Activated naive CD8-positive, alpha-beta T cell treated with anti-CD3 and anti-CD28 coated beads, Interleukin-2, amount 10 ng/mL, durations not matched to agents 7 days and 5 days (primary cell): Measurements from ENCODE around the gene LAD1. TPM values are rescaled to one million over a fixed set of nuclear protein-coding genes. Genes with fewer than 3 reads are reported as not detected.

Source experiments
- ATAC-seq: fragments of 150-1000 bp; cut with Tn5 transposase; one replicate; pipeline ENCODE4 v1.10.0; 2021; ENCODE audit warnings: low read depth, moderate library complexity
- POLR2A ChIA-PET: fragments of 350-600 bp; sonication (Branson Sonifier 250); formaldehyde crosslinking; loops from one replicate; lab custom pipeline; 2021; ENCODE audit warnings: antibody characterized with exemption; lab: Charles Lee
- DNase-seq: peaks from one replicate; pipeline ENCODE4 v3.0.0; 2021
- H3K27ac Mint-ChIP-seq: one replicate; pipeline ENCODE4 v1.8.0; 2022; ENCODE audit warnings: mild to moderate bottlenecking, mixed read lengths
- H3K27me3 Mint-ChIP-seq: one replicate; pipeline ENCODE4 v1.8.0; 2022; ENCODE audit warnings: mild to moderate bottlenecking, moderate library complexity, mixed read lengths
- H3K36me3 Mint-ChIP-seq: one replicate; pipeline ENCODE4 v1.8.0; 2021; ENCODE audit warnings: mild to moderate bottlenecking, mixed read lengths
- H3K4me1 Mint-ChIP-seq: one replicate; pipeline ENCODE4 v1.8.0; 2021; ENCODE audit warnings: mixed read lengths
- H3K4me3 Mint-ChIP-seq: one replicate; pipeline ENCODE4 v1.8.0; 2022; ENCODE audit warnings: mild to moderate bottlenecking, moderate library complexity, mixed read lengths
- H3K9me3 Mint-ChIP-seq: one replicate; pipeline ENCODE4 v1.8.0; 2021; ENCODE audit warnings: mixed read lengths
- total RNA-seq, 2 experiments: library from RNA; stranded (reverse); gene quantifications; one replicate each; pipeline ENCODE4 v1.2.3, GENCODE V29; 2021

The LAD1 gene
- total RNA-seq, 2 experiments from 2014 or later = not detected

GRCh38 chr1:201353186-201353940 is 45.8 kb downstream of the LAD1 start:
- no peaks in the 10 kb centered on the region for H3K9me3 Mint-ChIP-seq
- POLR2A ChIA-PET = no interaction called here
- no peak overlapping the region for H3K4me3 Mint-ChIP-seq
- H3K27ac Mint-ChIP-seq = no peak overlapping the region
- no peak for DNase-seq
- no peak for ATAC-seq
- no peaks in the 10 kb centered on the region for H3K4me1 Mint-ChIP-seq
- H3K36me3 Mint-ChIP-seq = no peaks in the 10 kb centered on the region
- H3K27me3 Mint-ChIP-seq = peaks cover 2% of the 10 kb centered on the region

GRCh38 chr1:201351617-201352016 is 47.5 kb downstream of the LAD1 start:
- no peak for ATAC-seq
- no peaks in the 10 kb centered on the region for H3K4me1 Mint-ChIP-seq
- DNase-seq = no peak
- POLR2A ChIA-PET = no interaction called here
- no peak overlapping the region for H3K4me3 Mint-ChIP-seq
- H3K27me3 Mint-ChIP-seq = peaks cover 8% of the 10 kb centered on the region
- H3K9me3 Mint-ChIP-seq = no peaks in the 10 kb centered on the region
- no peaks in the 10 kb centered on the region for H3K36me3 Mint-ChIP-seq
- H3K27ac Mint-ChIP-seq = no peak overlapping the region

GRCh38 chr1:201350884-201351283 is 48.2 kb downstream of the LAD1 start:
- Mint-ChIP-seq H3K36me3 (no peaks in the 10 kb centered on the region), H3K9me3 (no peaks in the 10 kb centered on the region), H3K27ac (no peak overlapping the region), H3K4me3 (no peak overlapping the region), H3K4me1 (no peaks in the 10 kb centered on the region), H3K27me3 (peaks cover 8% of the 10 kb centered on the region)
- DNase-seq (no peak), ATAC-seq (no peak)
- POLR2A ChIA-PET = no interaction called here

GRCh38 chr1:201350361-201350725 is 48.8 kb downstream of the LAD1 start:
- no peaks in the 10 kb centered on the region for H3K9me3 Mint-ChIP-seq
- DNase-seq (no peak), ATAC-seq (no peak)
- POLR2A ChIA-PET = no interaction called here
- no peak overlapping the region for H3K4me3 Mint-ChIP-seq
- no peak overlapping the region for H3K27ac Mint-ChIP-seq
- H3K27me3 Mint-ChIP-seq = peaks cover 8% of the 10 kb centered on the region
- no peaks in the 10 kb centered on the region for H3K4me1 Mint-ChIP-seq
- H3K36me3 Mint-ChIP-seq = no peaks in the 10 kb centered on the region

- Mint-ChIP-seq H3K4me3 (no peak overlapping the region), H3K9me3 (no peaks in the 10 kb centered on the region), H3K27me3 (peaks cover 14% of the 10 kb centered on the region), H3K4me1 (no peaks in the 10 kb centered on the region), H3K27ac (no peak overlapping the region), H3K36me3 (no peaks in the 10 kb centered on the region)
- ATAC-seq = no peak
- no peak for DNase-seq
- POLR2A ChIA-PET = no interaction called here
These were observed 50.0 kb downstream of the LAD1 start for GRCh38 chr1:201349092-201349491.

GRCh38 chr1:201348211-201348566 is 50.9 kb downstream of the LAD1 start:
- Mint-ChIP-seq H3K36me3 (no peaks in the 10 kb centered on the region), H3K27me3 (peaks cover 14% of the 10 kb centered on the region), H3K9me3 (no peaks in the 10 kb centered on the region), H3K27ac (no peak overlapping the region), H3K4me3 (no peak overlapping the region), H3K4me1 (no peaks in the 10 kb centered on the region)
- DNase-seq = peak; percentile 39
- POLR2A ChIA-PET = no interaction called here
- ATAC-seq = peak; percentile 72

- H3K27me3 Mint-ChIP-seq = peaks cover 14% of the 10 kb centered on the region
- no peaks in the 10 kb centered on the region for H3K4me1 Mint-ChIP-seq
- ATAC-seq (no peak), DNase-seq (no peak)
- H3K4me3 Mint-ChIP-seq = no peak overlapping the region
- H3K9me3 Mint-ChIP-seq = no peaks in the 10 kb centered on the region
- POLR2A ChIA-PET = no interaction called here
- H3K36me3 Mint-ChIP-seq = no peaks in the 10 kb centered on the region
- no peak overlapping the region for H3K27ac Mint-ChIP-seq
These were observed 51.5 kb downstream of the LAD1 start for GRCh38 chr1:201347498-201348210.

- ATAC-seq (no peak), DNase-seq (no peak)
- POLR2A ChIA-PET = no interaction called here
These were observed 52.1 kb downstream of the LAD1 start for GRCh38 chr1:201346987-201347386.

GRCh38 chr1:201346337-201346939 is 52.7 kb downstream of the LAD1 start:
- Mint-ChIP-seq H3K36me3 (no peaks in the 10 kb centered on the region), H3K27ac (no peak overlapping the region), H3K4me3 (no peak overlapping the region), H3K9me3 (no peaks in the 10 kb centered on the region), H3K4me1 (no peaks in the 10 kb centered on the region), H3K27me3 (peaks cover 14% of the 10 kb centered on the region)
- no peak for DNase-seq
- POLR2A ChIA-PET = no interaction called here
- ATAC-seq = no peak

More at GRCh38 chr1:201346987-201347386, 52.1 kb downstream of the LAD1 start:
- Mint-ChIP-seq H3K27ac (no peak overlapping the region), H3K9me3 (no peaks in the 10 kb centered on the region), H3K4me1 (no peaks in the 10 kb centered on the region), H3K36me3 (no peaks in the 10 kb centered on the region), H3K27me3 (peaks cover 14% of the 10 kb centered on the region), H3K4me3 (no peak overlapping the region)

- H3K27ac Mint-ChIP-seq = no peak overlapping the region
- no peak overlapping the region for H3K4me3 Mint-ChIP-seq
- no peaks in the 10 kb centered on the region for H3K4me1 Mint-ChIP-seq
- ATAC-seq (no peak), DNase-seq (no peak)
- H3K9me3 Mint-ChIP-seq = no peaks in the 10 kb centered on the region
- H3K27me3 Mint-ChIP-seq = peaks cover 24% of the 10 kb centered on the region
- H3K36me3 Mint-ChIP-seq = no peaks in the 10 kb centered on the region
- POLR2A ChIA-PET = no interaction called here
These were observed 54.1 kb downstream of the LAD1 start for GRCh38 chr1:201345081-201345355.

GRCh38 chr1:201344206-201345080 is 54.7 kb downstream of the LAD1 start:
- H3K36me3 Mint-ChIP-seq = no peaks in the 10 kb centered on the region
- no peak overlapping the region for H3K4me3 Mint-ChIP-seq
- DNase-seq (no peak), ATAC-seq (no peak)
- POLR2A ChIA-PET = no interaction called here
- H3K27ac Mint-ChIP-seq = no peak overlapping the region
- peaks cover 22% of the 10 kb centered on the region for H3K27me3 Mint-ChIP-seq
- H3K9me3 Mint-ChIP-seq = no peaks in the 10 kb centered on the region
- H3K4me1 Mint-ChIP-seq = no peaks in the 10 kb centered on the region

GRCh38 chr1:201341377-201341776 is 57.7 kb downstream of the LAD1 start:
- H3K4me3 Mint-ChIP-seq = no peak overlapping the region
- no peak overlapping the region for H3K27ac Mint-ChIP-seq
- no peaks in the 10 kb centered on the region for H3K36me3 Mint-ChIP-seq
- no peak for ATAC-seq
- POLR2A ChIA-PET = no interaction called here
- no peak for DNase-seq
- peaks cover 22% of the 10 kb centered on the region for H3K27me3 Mint-ChIP-seq
- H3K4me1 Mint-ChIP-seq = no peaks in the 10 kb centered on the region
- H3K9me3 Mint-ChIP-seq = no peaks in the 10 kb centered on the region

- no peaks in the 10 kb centered on the region for H3K9me3 Mint-ChIP-seq
- H3K27me3 Mint-ChIP-seq = peaks cover 18% of the 10 kb centered on the region
- ATAC-seq (no peak), DNase-seq (no peak)
- H3K4me1 Mint-ChIP-seq = no peaks in the 10 kb centered on the region
- H3K4me3 Mint-ChIP-seq = no peak overlapping the region
- POLR2A ChIA-PET = no interaction called here
- no peak overlapping the region for H3K27ac Mint-ChIP-seq
- no peaks in the 10 kb centered on the region for H3K36me3 Mint-ChIP-seq
These were observed 62.2 kb downstream of the LAD1 start for GRCh38 chr1:201336711-201337450.
